ENCODE data around the gene PDE11A. TPM values are rescaled to one million over a fixed set of nuclear protein-coding genes. Genes with fewer than 3 reads are reported as not detected.

The PDE11A gene
- total RNA-seq, 1 experiment from 2014 or later, result 0.13 TPM

DNA sequence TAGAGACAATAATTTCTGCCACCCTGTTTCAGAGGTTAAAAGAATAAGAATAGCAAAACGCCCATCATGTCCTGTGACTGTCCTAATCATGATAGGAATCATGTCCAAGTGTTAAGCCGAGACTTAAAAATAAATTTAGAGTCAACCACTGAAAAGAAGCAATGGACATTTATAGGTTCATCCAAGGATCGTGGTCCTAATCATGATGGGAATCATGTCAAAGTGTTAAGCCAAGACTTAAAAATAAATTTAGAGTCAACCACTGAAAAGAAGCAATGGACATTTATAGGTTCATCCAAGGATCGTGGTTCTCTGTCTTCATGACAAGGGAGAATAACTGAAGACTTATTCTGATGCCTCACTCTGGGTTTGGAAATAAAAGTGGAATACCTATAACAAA lies 73.6 kb downstream of the PDE11A start:
- Histone ChIP-seq H4K5ac (ENCODE audit: insufficient read length, low read depth, low read length) (no peak overlapping the region), H3K79me2 (ENCODE audit: insufficient read depth, low read length) (no peaks in the 10 kb centered on the region), H3K18ac (ENCODE audit: insufficient read length, low read depth, low read length) (no peak overlapping the region), H3K27ac (ENCODE audit: insufficient read length, low read depth, low read length) (no peak overlapping the region), H3K4ac (ENCODE audit: low read depth, low read length) (no peak overlapping the region), H3K79me1 (ENCODE audit: insufficient read depth, low read depth, low read length, poor library complexity, severe bottlenecking) (no peaks in the 10 kb centered on the region), H3T11ph (ENCODE audit: low read length) (no peak overlapping the region), H3K23ac (ENCODE audit: insufficient read length, low read depth, low read length) (no peak overlapping the region), H3K23me2 (ENCODE audit: insufficient read length, low read depth, low read length, poor library complexity, severe bottlenecking) (no peaks in the 10 kb centered on the region), H3K9me3 (ENCODE audit: control insufficient read depth, low read depth, low read length) (no peaks in the 10 kb centered on the region), H3K56ac (ENCODE audit: insufficient read length, low read depth, low read length) (no peak overlapping the region), H4K8ac (replicated peaks; ENCODE audit: insufficient read length, low read depth, low read length) (no peak overlapping the region), H3K27me3 (ENCODE audit: insufficient read depth, low read length) (no peaks in the 10 kb centered on the region), H3K4me1 (ENCODE audit: insufficient read depth, low read length) (no peaks in the 10 kb centered on the region), H2BK20ac (ENCODE audit: low read depth, low read length, poor library complexity, severe bottlenecking) (no peak overlapping the region), H2BK120ac (ENCODE audit: low read depth, low read length, poor library complexity, severe bottlenecking) (no peak overlapping the region), H2BK5ac (ENCODE audit: insufficient read length, low read length) (no peak overlapping the region), H3K4me2 (ENCODE audit: insufficient read depth, insufficient read length, low read length) (no peak overlapping the region), H4K20me1 (ENCODE audit: control insufficient read depth, insufficient read depth, insufficient read length) (no peaks in the 10 kb centered on the region), H3K9ac (ENCODE audit: extremely low read depth, insufficient read length, low read length) (no peak overlapping the region), H2AFZ (ENCODE audit: low read length) (no peak overlapping the region), H2BK12ac (ENCODE audit: insufficient read length, low read depth, low read length) (no peak overlapping the region), H2AK5ac (ENCODE audit: insufficient read length, low read length) (no peak overlapping the region), H2BK15ac (ENCODE audit: low read depth, low read length) (no peak overlapping the region), H4K91ac (ENCODE audit: insufficient read length, low read depth, low read length) (no peak overlapping the region), H3K14ac (ENCODE audit: insufficient read depth, low read length) (no peak overlapping the region)
- TF ChIP-seq, protein P1, sequence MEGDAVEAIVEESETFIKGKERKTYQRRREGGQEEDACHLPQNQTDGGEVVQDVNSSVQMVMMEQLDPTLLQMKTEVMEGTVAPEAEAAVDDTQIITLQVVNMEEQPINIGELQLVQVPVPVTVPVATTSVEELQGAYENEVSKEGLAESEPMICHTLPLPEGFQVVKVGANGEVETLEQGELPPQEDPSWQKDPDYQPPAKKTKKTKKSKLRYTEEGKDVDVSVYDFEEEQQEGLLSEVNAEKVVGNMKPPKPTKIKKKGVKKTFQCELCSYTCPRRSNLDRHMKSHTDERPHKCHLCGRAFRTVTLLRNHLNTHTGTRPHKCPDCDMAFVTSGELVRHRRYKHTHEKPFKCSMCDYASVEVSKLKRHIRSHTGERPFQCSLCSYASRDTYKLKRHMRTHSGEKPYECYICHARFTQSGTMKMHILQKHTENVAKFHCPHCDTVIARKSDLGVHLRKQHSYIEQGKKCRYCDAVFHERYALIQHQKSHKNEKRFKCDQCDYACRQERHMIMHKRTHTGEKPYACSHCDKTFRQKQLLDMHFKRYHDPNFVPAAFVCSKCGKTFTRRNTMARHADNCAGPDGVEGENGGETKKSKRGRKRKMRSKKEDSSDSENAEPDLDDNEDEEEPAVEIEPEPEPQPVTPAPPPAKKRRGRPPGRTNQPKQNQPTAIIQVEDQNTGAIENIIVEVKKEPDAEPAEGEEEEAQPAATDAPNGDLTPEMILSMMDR (conservative IDR thresholded peaks at IDR 0.05), result no peak
- WGBS (ENCODE audit: extremely low coverage, insufficient read length, low lambda C conversion rate), result no CpG with 5 or more reads among the region's 4 CpGs
- Mint-ChIP-seq H3K9me3 (no peaks in the 10 kb centered on the region; a peak in 1 of 5 replicates), H3K27ac (no peak overlapping the region), H3K4me3 (no peak overlapping the region), H3K36me3 (ENCODE audit: insufficient read depth in 1 of 3, low read depth in 3 of 3) (no peaks in the 10 kb centered on the region), H3K4me1 (peaks cover 5 to 8% of the 10 kb centered on the region in 2 experiments; a peak in 2 of 4 replicates), H3K27me3 (ENCODE audit: low read depth) (peaks cover 2% of the 10 kb centered on the region)
- no peak for DNase-seq
